Spinal cord (tissue), 10 donors: ENCODE measurements around the gene ZC3H7A. TPM values are rescaled to one million over a fixed set of nuclear protein-coding genes. Genes with fewer than 3 reads are reported as not detected.

Experiments used
- DNase-seq, 6 donors: peaks; one replicate each; pipeline versions ENCODE4 v3.0.0 to v3.0.0-alpha.2; 2013 to 2015; ENCODE audit warnings: low spot score in 6 of 6, low read depth in 4 of 6
- H3K27ac ChIP-seq: one replicate; pipeline ENCODE4 v1.5.1; 2013; ENCODE audit warnings: low read depth, low read length, control low read depth
- H3K27me3 ChIP-seq: one replicate; pipeline ENCODE4 v1.6.1; 2013; ENCODE audit warnings: low read length; ENCODE audit not compliant: control insufficient read depth, insufficient read depth
- H3K36me3 ChIP-seq: one replicate; pipeline ENCODE4 v1.6.1; 2013; ENCODE audit warnings: low read length; ENCODE audit not compliant: control insufficient read depth, insufficient read depth
- H3K4me1 ChIP-seq: one replicate; pipeline ENCODE4 v1.6.1; 2013; ENCODE audit warnings: low read length; ENCODE audit not compliant: control insufficient read depth, insufficient read depth
- H3K4me3 ChIP-seq: one replicate; pipeline ENCODE4 v1.5.1; 2013; ENCODE audit warnings: low read depth, low read length, control low read depth
- H3K9me3 ChIP-seq: one replicate; pipeline ENCODE4 v1.6.1; 2013; ENCODE audit warnings: low read length; ENCODE audit not compliant: control insufficient read depth, insufficient read depth
- WGBS: methylation state at CpG from one replicate; pipeline ENCODE4 v1.1.5; 2013; ENCODE audit warnings: missing lambda C conversion rate; ENCODE audit not compliant: insufficient coverage; 5-methylcytosine and 5-hydroxymethylcytosine counted together
- polyA plus RNA-seq, 2 donors: library from polyadenylated mRNA; unstranded; fragments of 120-200 nt; gene quantifications; one replicate each; pipeline ENCODE4 v1.2.1, GENCODE V29; 2013; ENCODE audit not compliant: insufficient read length in 2 of 2
- total RNA-seq, 2 donors: library from RNA; depleted of rRNA in 1 of 2; stranded (reverse); fragments of 120-200 nt in 1 of 2; fragments of >200 nt in 1 of 2; gene quantifications; one replicate each; pipeline versions ENCODE4 v1.2.3 to v1.2.4, GENCODE V29; 2013 to 2014
- donor health status: healthy.

Gene ZC3H7A
- total and polyA plus RNA-seq, 4 donors, result 65.3 to 73.9 (median 66.7) TPM

DNA sequence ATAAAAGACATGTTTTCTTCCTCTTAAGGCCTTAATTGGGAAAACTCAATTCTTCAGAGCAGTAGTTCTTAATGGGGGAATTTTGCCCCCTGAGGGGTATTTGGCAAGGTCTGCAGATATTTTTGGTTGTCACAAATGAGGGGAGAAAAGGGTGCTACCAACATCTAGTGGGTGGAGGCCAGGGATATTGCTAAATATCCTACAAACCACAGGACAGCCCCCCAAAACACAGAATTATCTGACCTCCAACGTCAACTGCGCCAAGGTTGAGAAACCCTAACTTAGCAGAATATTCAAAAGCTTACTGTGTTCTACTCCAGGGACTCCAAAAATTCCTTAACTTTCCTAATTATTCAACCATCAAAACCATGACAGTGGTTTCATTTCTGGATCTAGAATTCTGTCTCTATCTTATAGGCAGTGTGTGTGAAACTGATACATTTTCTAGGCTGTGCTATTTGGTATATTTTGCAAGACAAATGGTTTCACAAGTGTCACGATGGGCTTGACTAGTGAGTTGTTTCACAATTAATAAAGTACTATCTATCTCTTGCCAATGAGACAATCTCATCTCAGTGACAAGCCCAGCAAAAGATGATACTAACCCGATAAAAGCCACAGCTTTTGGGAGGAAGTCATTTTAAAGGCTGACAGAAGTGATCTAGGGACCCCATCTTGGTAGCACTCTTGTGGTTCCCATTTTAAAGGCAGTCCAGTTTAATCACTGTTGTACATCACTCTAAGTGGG is 69.1 kb downstream of the ZC3H7A start:
- no peaks in the 10 kb centered on the region for H3K9me3 ChIP-seq
- 100% methylated on average over 2 of the region's 4 CpGs for WGBS
- H3K4me1 ChIP-seq, result no peaks in the 10 kb centered on the region
- no peak for DNase-seq
- H3K27me3 ChIP-seq, result no peaks in the 10 kb centered on the region
- H3K27ac ChIP-seq, result no peak overlapping the region
- H3K36me3 ChIP-seq, result peaks cover 31% of the 10 kb centered on the region
- H3K4me3 ChIP-seq, result no peak overlapping the region

DNA sequence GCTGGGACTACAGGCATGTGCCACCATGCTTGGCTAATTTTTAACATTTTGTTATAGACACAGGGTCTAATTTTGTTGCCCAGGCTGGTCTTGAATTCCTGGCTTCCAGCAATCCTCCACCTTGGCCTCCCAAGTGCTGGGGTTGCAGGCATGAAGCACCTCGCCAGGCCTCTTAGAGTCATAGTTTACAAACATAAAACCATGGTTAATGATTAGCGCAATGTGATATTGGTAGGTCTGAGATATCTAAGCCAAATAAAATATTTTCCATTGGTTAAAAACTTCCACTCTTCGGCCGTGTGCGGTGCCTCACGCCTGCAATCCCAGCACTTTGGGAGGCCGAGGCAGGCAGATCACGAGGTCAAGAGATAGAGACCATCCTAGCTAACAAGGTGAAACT is 71.0 kb downstream of the ZC3H7A start:
- Histone ChIP-seq H3K36me3 (peaks cover 37% of the 10 kb centered on the region), H3K9me3 (no peaks in the 10 kb centered on the region), H3K4me3 (no peak overlapping the region), H3K27ac (no peak overlapping the region), H3K4me1 (no peaks in the 10 kb centered on the region), H3K27me3 (no peaks in the 10 kb centered on the region)
- no peak for DNase-seq
- 97% methylated on average over 5 of the region's 8 CpGs for WGBS

DNA sequence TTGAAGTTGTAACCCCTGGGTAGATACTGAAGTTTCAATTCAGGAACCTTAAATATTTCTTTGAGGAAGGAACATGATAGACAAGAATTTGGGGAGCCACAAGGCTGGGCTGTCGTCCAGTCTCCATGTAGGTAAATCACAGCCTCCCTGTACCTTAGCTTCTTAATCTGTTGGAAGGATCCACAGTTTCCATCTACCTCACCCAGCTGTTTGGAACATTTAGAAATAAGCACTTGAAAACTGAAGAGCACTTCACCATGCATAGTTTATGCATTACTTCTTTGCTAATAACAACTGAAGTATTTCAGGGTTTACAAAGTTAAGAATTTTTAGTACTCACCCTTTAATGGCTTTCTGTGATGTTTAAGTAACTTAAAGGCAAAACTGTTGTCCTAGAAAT is 71.6 kb downstream of the ZC3H7A start:
- no peak for DNase-seq
- no peak overlapping the region for H3K4me3 ChIP-seq
- no peak overlapping the region for H3K27ac ChIP-seq
- no peaks in the 10 kb centered on the region for H3K9me3 ChIP-seq
- peaks cover 43% of the 10 kb centered on the region for H3K36me3 ChIP-seq
- WGBS, result no CpG with 5 or more reads among the region's 1 CpG
- no peaks in the 10 kb centered on the region for H3K27me3 ChIP-seq
- no peaks in the 10 kb centered on the region for H3K4me1 ChIP-seq

DNA sequence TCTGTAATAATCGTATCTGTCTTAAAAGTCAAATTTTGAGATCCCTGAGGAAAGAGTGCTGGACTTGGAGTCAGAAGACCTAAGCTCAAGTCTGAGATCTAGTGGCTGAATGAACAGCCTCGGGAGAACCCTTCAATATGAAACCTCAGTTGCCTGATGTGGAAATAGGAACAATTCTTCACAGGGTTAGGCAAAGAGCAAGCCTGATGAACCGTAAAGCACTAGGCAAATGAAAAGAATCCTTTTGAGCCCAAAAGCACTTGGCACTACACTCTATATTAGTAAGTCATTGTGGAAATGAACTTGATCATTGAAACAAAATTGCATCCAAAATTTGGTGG is 74.6 kb downstream of the ZC3H7A start:
- peaks cover 40% of the 10 kb centered on the region for H3K36me3 ChIP-seq
- no peak overlapping the region for H3K4me3 ChIP-seq

DNA sequence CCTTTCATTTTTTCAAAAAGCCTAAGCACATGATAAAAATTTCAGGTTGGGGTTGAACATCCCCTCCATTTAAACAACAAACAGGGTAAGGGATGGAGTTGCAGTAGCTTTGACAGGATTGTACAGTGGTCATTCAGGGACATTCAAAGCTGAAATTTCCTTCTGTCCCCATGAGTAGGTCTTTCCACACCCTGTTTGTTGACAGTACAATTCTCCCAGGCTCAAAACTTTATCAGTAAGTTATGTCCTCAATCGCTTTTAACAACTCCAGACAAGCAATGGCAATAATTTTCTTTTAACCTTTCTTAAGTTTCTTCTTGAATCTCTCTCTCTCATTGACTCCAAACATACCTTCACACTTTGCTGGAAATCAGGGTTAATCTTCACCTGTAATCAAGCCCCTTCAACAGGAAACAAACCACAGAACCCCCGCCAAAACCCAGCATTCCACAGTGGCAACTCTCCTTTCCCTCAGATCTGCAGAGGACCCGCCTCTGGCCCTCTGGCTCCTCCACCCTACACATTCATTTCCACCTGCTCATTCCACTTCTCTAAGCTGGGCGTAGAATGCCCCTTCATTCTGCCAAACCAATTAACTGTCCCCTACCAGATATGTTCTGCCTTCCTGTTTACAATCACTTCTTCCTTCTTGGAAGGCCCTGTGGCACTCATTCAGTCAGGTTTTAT is 75.1 kb downstream of the ZC3H7A start:
- Histone ChIP-seq H3K4me3 (no peak overlapping the region), H3K4me1 (no peaks in the 10 kb centered on the region), H3K27ac (no peak overlapping the region), H3K27me3 (no peaks in the 10 kb centered on the region), H3K36me3 (peaks cover 40% of the 10 kb centered on the region), H3K9me3 (no peaks in the 10 kb centered on the region)
- no peak for DNase-seq
- WGBS, result 94% methylated on average over 4 of the region's 4 CpGs

More for the DNA sequence above, 74.6 kb downstream of the ZC3H7A start:
- Histone ChIP-seq H3K4me1 (no peaks in the 10 kb centered on the region), H3K27me3 (no peaks in the 10 kb centered on the region), H3K27ac (no peak overlapping the region), H3K9me3 (no peaks in the 10 kb centered on the region)
- no peak for DNase-seq
- WGBS, result 83% methylated on average over 1 of the region's 3 CpGs

DNA sequence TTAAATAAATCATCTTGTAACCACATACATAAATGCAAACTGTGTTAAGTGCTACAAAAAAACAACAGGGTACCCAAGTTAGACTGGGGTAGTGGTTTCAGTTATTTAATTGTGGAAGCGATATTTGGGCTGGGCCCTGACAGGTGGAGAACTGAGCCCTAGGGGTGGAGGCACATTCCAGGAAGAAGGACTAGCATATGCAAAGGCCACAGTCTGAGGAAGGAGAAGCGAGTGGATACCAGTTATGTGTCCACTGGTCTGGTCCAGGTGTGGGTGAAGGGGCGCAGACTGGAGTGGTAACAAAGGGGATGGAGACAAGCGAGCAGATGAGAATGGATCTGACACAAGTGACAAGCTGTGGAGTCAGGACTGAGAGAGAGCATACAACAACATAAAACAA is 77.3 kb downstream of the ZC3H7A start:
- H3K4me1 ChIP-seq, result no peaks in the 10 kb centered on the region
- H3K27me3 ChIP-seq, result no peaks in the 10 kb centered on the region
- DNase-seq, result no peak
- H3K9me3 ChIP-seq, result no peaks in the 10 kb centered on the region
- peaks cover 34% of the 10 kb centered on the region for H3K36me3 ChIP-seq
- no peak overlapping the region for H3K27ac ChIP-seq
- WGBS, result 100% methylated on average over 2 of the region's 4 CpGs
- H3K4me3 ChIP-seq, result no peak overlapping the region

DNA sequence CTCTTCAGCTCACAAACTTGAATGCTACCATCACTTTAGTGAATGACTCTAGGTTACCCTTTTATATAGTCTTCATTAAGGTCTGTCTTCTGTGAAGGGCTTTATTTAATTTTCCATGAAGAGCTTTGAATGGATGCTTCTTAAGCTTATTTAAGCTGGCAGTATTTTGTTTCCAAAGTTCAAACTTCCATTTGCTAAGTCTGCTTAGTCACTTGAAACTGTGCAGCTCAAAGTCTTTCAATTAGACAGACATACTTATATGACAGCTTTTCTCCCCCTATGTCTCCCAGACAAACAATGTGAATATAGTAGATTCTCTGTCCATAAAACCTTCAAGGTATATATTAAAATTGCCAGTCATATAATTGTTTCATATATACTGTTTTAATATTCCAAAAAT is 77.9 kb downstream of the ZC3H7A start:
- Histone ChIP-seq H3K27me3 (no peaks in the 10 kb centered on the region), H3K9me3 (no peaks in the 10 kb centered on the region), H3K27ac (no peak overlapping the region), H3K36me3 (peaks cover 32% of the 10 kb centered on the region), H3K4me3 (no peak overlapping the region), H3K4me1 (peaks cover 2% of the 10 kb centered on the region)
- DNase-seq, result no peak

DNA sequence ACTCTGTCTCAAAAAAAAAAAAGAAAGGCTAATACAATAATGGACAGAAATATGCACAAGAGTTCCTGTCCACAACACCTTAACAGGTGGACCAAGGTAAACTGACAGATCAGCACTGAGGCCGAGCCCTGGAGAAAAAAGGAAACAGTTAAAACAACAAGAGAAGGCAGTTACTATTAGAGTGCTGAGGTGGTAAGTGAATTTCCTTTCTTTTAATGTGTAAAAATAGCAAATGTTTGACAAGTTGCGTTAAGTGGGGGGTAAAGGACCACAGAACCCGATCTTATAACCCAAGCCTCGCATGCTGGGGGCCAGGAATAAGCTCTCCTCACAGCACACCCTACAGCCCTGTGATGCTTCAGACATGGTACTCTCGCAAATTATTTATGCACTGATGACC is 79.2 kb downstream of the ZC3H7A start:
- peaks cover 26% of the 10 kb centered on the region for H3K36me3 ChIP-seq
- H3K27me3 ChIP-seq, result no peaks in the 10 kb centered on the region
- WGBS, result no CpG with 5 or more reads among the region's 5 CpGs
- H3K4me1 ChIP-seq, result peaks cover 2% of the 10 kb centered on the region
- H3K27ac ChIP-seq, result no peak overlapping the region
- no peak overlapping the region for H3K4me3 ChIP-seq
- DNase-seq, result no peak
- no peaks in the 10 kb centered on the region for H3K9me3 ChIP-seq

DNA sequence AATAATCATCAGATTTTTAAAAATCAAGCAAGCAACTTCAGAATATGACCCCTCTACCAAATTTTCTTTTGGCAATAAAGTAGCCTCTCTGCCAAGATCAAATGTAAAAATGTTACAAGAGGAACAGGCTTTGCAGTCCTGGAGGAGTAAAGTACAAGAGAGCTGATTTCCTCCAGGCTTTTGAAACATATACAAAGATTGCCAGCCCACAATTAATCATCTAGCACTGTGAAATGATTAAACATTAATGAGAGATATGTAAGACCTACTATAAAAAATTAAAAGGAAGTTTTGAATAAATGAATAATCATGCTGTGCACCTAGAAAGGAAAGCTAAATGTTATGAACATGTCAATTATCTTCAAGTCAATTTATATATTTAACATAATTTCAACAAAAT is 80.7 kb downstream of the ZC3H7A start:
- H3K27ac ChIP-seq, result no peak overlapping the region
- peaks cover 2% of the 10 kb centered on the region for H3K4me1 ChIP-seq
- H3K27me3 ChIP-seq, result no peaks in the 10 kb centered on the region
- H3K4me3 ChIP-seq, result no peak overlapping the region
- H3K36me3 ChIP-seq, result peaks cover 24% of the 10 kb centered on the region
- H3K9me3 ChIP-seq, result no peaks in the 10 kb centered on the region
- DNase-seq, result no peak

DNA sequence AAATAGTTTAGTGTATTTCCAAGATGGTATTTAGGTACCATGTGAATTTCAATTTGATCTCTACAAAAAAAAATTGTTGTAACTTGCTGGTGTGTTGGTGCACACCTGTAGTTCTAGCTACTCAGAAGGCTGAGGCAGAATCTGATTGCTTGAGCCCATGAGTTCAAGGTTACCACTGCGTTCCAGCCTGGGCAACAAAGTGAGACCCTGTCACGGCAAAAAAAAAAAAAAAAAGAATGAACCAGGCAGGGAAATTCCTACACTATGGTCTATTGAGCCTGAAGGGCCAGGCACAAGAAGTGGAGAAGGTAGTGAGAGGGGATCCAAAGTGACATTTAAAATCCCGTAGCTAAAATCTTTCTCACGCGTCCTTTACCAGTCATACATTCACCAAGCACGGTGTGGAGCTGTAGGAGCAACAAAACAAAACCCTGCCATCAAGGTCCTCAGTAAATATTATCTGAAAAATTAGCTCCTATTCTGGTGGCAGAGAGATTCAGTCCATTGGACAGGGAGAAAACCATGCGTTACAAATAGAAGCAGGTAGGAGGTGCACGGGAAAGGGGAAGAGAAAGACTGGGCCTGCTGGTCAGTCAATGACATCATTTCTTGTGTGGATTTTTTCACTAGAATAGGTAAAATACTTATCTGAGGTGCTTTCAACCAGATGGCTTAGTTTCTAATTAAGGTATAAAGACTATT is 81.7 kb downstream of the ZC3H7A start:
- no peaks in the 10 kb centered on the region for H3K9me3 ChIP-seq
- 84% methylated on average over 4 of the region's 8 CpGs for WGBS
- no peak overlapping the region for H3K4me3 ChIP-seq
- H3K4me1 ChIP-seq, result peaks cover 2% of the 10 kb centered on the region
- H3K27ac ChIP-seq, result no peak overlapping the region
- no peak for DNase-seq
- no peaks in the 10 kb centered on the region for H3K27me3 ChIP-seq
- H3K36me3 ChIP-seq, result peaks cover 16% of the 10 kb centered on the region
